ENCODE data around the gene GABBR2.

The GABBR2 gene

GRCh38 chr9:98606730-98607129 is 102.0 kb downstream of the GABBR2 start:
- H3K4me1 ChIP-seq, result no peaks in the 10 kb centered on the region
- H3K79me2 ChIP-seq, result no peaks in the 10 kb centered on the region
- H3K4me3 ChIP-seq (ENCODE audit: low read depth, low read length), result no peak overlapping the region
- no peak overlapping the region for H2AFZ ChIP-seq
- no peak for TF ChIP-seq CTCF (IDR thresholded peaks at IDR 0.05)
- H3K9ac ChIP-seq, result no peak overlapping the region
- no peaks in the 10 kb centered on the region for H3K9me3 ChIP-seq (ENCODE audit: control insufficient read depth, low read length)
- no peak overlapping the region for H3K27ac ChIP-seq
- no peaks in the 10 kb centered on the region for H3K36me3 ChIP-seq (ENCODE audit: control insufficient read depth, insufficient read depth, low read length)
- no peaks in the 10 kb centered on the region for H3K27me3 ChIP-seq (ENCODE audit: control insufficient read depth, insufficient read depth, low read length)
- no peak overlapping the region for H3K4me2 ChIP-seq (ENCODE audit: low read length)

- H3K9ac ChIP-seq, result no peak overlapping the region
- no peak overlapping the region for H3K4me3 ChIP-seq (ENCODE audit: low read depth, low read length)
- no peaks in the 10 kb centered on the region for H3K36me3 ChIP-seq (ENCODE audit: control insufficient read depth, insufficient read depth, low read length)
- no peak overlapping the region for H2AFZ ChIP-seq
- H3K4me1 ChIP-seq, result no peaks in the 10 kb centered on the region
- no peak overlapping the region for H3K4me2 ChIP-seq (ENCODE audit: low read length)
- no peaks in the 10 kb centered on the region for H3K27me3 ChIP-seq (ENCODE audit: control insufficient read depth, insufficient read depth, low read length)
- no peak for TF ChIP-seq CTCF (IDR thresholded peaks at IDR 0.05)
- H3K79me2 ChIP-seq, result no peaks in the 10 kb centered on the region
- no peaks in the 10 kb centered on the region for H3K9me3 ChIP-seq (ENCODE audit: control insufficient read depth, low read length)
- H3K27ac ChIP-seq, result no peak overlapping the region
These were observed 103.6 kb downstream of the GABBR2 start for GRCh38 chr9:98605116-98605515.

GRCh38 chr9:98603821-98604383 is 104.8 kb downstream of the GABBR2 start:
- Histone ChIP-seq H3K4me3 (ENCODE audit: low read depth, low read length) (no peak overlapping the region), H3K4me1 (no peaks in the 10 kb centered on the region), H3K9me3 (ENCODE audit: control insufficient read depth, low read length) (no peaks in the 10 kb centered on the region), H3K4me2 (ENCODE audit: low read length) (no peak overlapping the region), H2AFZ (no peak overlapping the region), H3K79me2 (no peaks in the 10 kb centered on the region), H3K27me3 (ENCODE audit: control insufficient read depth, insufficient read depth, low read length) (no peaks in the 10 kb centered on the region), H3K9ac (no peak overlapping the region), H3K36me3 (ENCODE audit: control insufficient read depth, insufficient read depth, low read length) (no peaks in the 10 kb centered on the region), H3K27ac (no peak overlapping the region)
- TF ChIP-seq CTCF (IDR thresholded peaks at IDR 0.05), result no peak

- Histone ChIP-seq H3K4me1 (no peaks in the 10 kb centered on the region), H3K4me2 (ENCODE audit: low read length) (no peak overlapping the region), H2AFZ (no peak overlapping the region), H3K36me3 (ENCODE audit: control insufficient read depth, insufficient read depth, low read length) (no peaks in the 10 kb centered on the region), H3K9ac (no peak overlapping the region), H3K79me2 (no peaks in the 10 kb centered on the region), H3K9me3 (ENCODE audit: control insufficient read depth, low read length) (no peaks in the 10 kb centered on the region), H3K27ac (no peak overlapping the region), H3K4me3 (ENCODE audit: low read depth, low read length) (no peak overlapping the region), H3K27me3 (ENCODE audit: control insufficient read depth, insufficient read depth, low read length) (no peaks in the 10 kb centered on the region)
- TF ChIP-seq CTCF (IDR thresholded peaks at IDR 0.05), result no peak
These were observed 105.8 kb downstream of the GABBR2 start for GRCh38 chr9:98602839-98603500.

- TF ChIP-seq CTCF (IDR thresholded peaks at IDR 0.05), result no peak
- Histone ChIP-seq H3K27ac (no peak overlapping the region), H3K9ac (no peak overlapping the region), H3K36me3 (ENCODE audit: control insufficient read depth, insufficient read depth, low read length) (no peaks in the 10 kb centered on the region), H3K9me3 (ENCODE audit: control insufficient read depth, low read length) (no peaks in the 10 kb centered on the region), H3K27me3 (ENCODE audit: control insufficient read depth, insufficient read depth, low read length) (no peaks in the 10 kb centered on the region), H3K4me2 (ENCODE audit: low read length) (no peak overlapping the region), H3K4me1 (no peaks in the 10 kb centered on the region), H2AFZ (no peak overlapping the region), H3K4me3 (ENCODE audit: low read depth, low read length) (no peak overlapping the region), H3K79me2 (no peaks in the 10 kb centered on the region)
These were observed 108.1 kb downstream of the GABBR2 start for GRCh38 chr9:98600631-98601030.
